Measurements from ENCODE around the gene ERC1. TPM values are rescaled to one million over a fixed set of nuclear protein-coding genes. Genes with fewer than 3 reads are reported as not detected.
"Not testable (repeated sequence)": the region's sequence is repeated elsewhere in the genome, so short reads cannot be mapped to it uniquely, and the experiment has no call there.

ERC1 gene
- total RNA-seq, 5 donors from 2014 or later (not counting 1 experiment from before 2014, with no cell fraction given) = 41.8 to 68.0 (median 46.5) TPM

DNA sequence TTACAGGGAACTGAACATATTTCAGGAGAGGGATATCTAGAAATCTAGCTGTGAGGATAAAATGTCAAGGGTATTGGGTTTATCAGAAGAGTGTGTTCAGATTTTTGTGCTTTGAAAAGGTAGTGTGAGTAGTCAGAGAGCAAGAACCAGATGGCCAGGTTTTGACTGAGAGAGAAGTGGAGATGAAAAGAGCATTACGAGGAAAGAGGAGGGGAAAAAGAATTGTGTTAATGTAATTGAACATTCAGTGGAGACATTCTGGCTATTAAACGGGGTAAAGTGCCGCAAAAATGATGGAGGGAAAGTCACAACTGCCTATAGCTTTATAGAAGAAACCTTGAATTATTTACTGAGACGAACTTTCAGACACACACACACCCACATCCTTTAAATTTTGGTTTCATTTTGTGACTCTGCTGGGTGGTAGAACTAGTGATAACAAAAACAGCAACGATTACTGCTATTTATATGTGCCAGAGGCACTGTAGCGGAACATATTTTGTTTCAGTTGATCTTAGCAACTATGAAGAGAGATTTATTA is 213.6 kb downstream of the ERC1 start:
- peak in 4 of 35 experiments; percentile 1 to 54 (median 10) for DNase-seq
- peak; percentile 86 to 93 (median 92) for ATAC-seq (replicated peaks in 1 of 4)
- Mint-ChIP-seq H3K9me3 (no peaks in the 10 kb centered on the region), H3K27me3 (no peaks in the 10 kb centered on the region), H3K4me3 (no peak overlapping the region), H3K4me1 (peaks cover 14 to 29% (median 19%) of the 10 kb centered on the region in 3 donors), H3K36me3 (peaks cover 7% of the 10 kb centered on the region), H3K27ac (no peak overlapping the region)
- WGBS (ENCODE audit: insufficient coverage) = 0% methylated on average over 1 of the region's 6 CpGs
- Histone ChIP-seq H3K27me3 (replicated peaks in 1 of 2; ENCODE audit: control insufficient read depth in 2 of 2, extremely low read depth in 1 of 2, insufficient read depth in 2 of 2, low read length in 1 of 2) (no peaks in the 10 kb centered on the region), H3K36me3 (ENCODE audit: control insufficient read depth in 2 of 2, extremely low read depth in 1 of 2, insufficient read depth in 1 of 2, low read length in 1 of 2) (no peaks in the 10 kb centered on the region), H3K4me1 (ENCODE audit: control insufficient read depth in 1 of 2, extremely low read depth in 1 of 2, insufficient read depth in 2 of 2, low read length in 2 of 2) (peaks cover 0 to 21% of the 10 kb centered on the region in 2 experiments), H3K4me3 (ENCODE audit: control insufficient read depth in 1 of 2, extremely low read depth in 1 of 2, low read length in 1 of 2) (peak overlapping the region; percentile 46 to 54), H3K9me3 (no peaks in the 10 kb centered on the region), H3K27ac (ENCODE audit: low read length) (peak overlapping the region; percentile 79)
- ChIA-PET CTCF (no interaction called here), POLR2A (interaction anchor here in 1 of 2 donors (0.5 kb wide), 1 partner anchor 72 kb away, joined by 3 read pairs; no protein-coding TSS in a partner anchor)

DNA sequence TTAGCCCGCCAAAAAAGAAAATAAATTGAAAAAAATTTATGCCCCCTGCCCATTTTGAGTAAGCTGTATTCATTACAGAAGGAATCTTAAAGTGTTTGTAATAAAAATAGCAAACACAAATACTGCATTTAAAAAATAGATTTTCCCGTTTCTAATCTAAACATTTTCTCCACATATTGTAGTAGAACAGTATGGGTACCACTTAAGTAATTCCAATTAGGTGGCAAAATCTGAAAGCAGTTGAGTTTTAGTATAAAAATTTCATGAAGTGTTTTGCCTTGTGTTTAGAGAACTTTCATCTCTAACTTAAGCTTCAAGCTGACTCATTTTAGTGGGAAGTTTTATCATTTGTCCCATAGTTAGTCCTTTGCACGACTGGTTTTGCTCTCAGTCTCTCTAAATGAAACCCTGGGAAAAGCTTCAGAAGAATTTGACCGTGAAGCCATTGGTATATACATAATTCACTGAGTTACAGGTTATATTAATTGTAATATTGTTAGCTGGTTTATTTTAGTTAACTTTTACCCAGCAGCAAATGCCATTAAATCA is 214.6 kb downstream of the ERC1 start:
- H3K4me1 Mint-ChIP-seq = peaks cover 12 to 24% (median 19%) of the 10 kb centered on the region in 3 donors
- 75% methylated on average over 1 of the region's 4 CpGs for WGBS (ENCODE audit: insufficient coverage)

DNA sequence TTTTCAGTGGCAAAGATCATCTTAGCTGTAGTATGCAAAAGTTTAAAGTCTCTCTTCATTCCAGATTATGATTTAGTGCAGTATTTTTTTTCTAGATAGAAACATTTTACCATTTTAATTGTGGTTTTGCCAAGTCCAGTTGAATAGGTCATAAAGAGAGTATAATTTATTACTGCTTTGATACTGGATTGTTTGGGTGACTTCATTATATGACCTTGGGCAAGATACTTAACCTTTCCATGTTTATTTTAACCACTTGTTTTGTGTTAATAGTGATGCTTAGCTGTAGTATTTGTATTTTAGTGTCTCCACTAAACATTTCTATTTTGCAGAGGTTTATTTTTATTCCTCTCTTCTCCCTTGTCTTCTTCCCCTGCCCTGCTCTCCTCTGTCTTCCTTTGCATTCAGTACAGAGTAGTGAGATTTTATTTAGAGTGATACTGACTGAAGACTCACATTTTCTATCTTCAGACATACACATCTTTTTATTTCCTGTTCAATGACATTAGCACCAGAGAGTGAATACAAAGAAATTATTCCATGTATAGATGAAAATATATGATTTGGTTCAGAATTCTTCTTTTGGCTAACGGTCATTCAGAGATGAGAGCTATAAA is 215.2 kb downstream of the ERC1 start:
- POLR2A ChIA-PET = no interaction called here
- H3K4me1 Mint-ChIP-seq = peaks cover 12 to 24% (median 17%) of the 10 kb centered on the region in 3 donors
- ATAC-seq (replicated peaks in 1 of 4) (no peak), DNase-seq (no peak)
- no CpG with 5 or more reads among the region's 1 CpG for WGBS (ENCODE audit: insufficient coverage)
- CTCF ChIA-PET = interaction anchor here (0.6 to 2.1 kb wide), 6 partner anchors 9 to 790 kb away, joined by 3 to 15 read pairs (median 3); no protein-coding TSS in a partner anchor
- peaks cover 7% of the 10 kb centered on the region for H3K36me3 Mint-ChIP-seq
- Histone ChIP-seq H3K9me3 (no peaks in the 10 kb centered on the region), H3K27me3 (replicated peaks in 1 of 2; ENCODE audit: control insufficient read depth in 2 of 2, extremely low read depth in 1 of 2, insufficient read depth in 2 of 2, low read length in 1 of 2) (no peaks in the 10 kb centered on the region), H3K4me3 (ENCODE audit: control insufficient read depth in 1 of 2, extremely low read depth in 1 of 2, low read length in 1 of 2) (no peak overlapping the region), H3K4me1 (ENCODE audit: control insufficient read depth in 1 of 2, extremely low read depth in 1 of 2, insufficient read depth in 2 of 2, low read length in 2 of 2) (peaks cover 0 to 21% of the 10 kb centered on the region in 2 experiments), H3K27ac (ENCODE audit: low read length) (no peak overlapping the region), H3K36me3 (ENCODE audit: control insufficient read depth in 2 of 2, extremely low read depth in 1 of 2, insufficient read depth in 1 of 2, low read length in 1 of 2) (no peaks in the 10 kb centered on the region)
- peak overlapping the region in 1 of 2 donors; percentile 27 for H3K27ac Mint-ChIP-seq
- no peaks in the 10 kb centered on the region for H3K27me3 Mint-ChIP-seq
- no peaks in the 10 kb centered on the region for H3K9me3 Mint-ChIP-seq
- H3K4me3 Mint-ChIP-seq = no peak overlapping the region

More for the DNA sequence above, 214.6 kb downstream of the ERC1 start:
- Histone ChIP-seq H3K36me3 (ENCODE audit: control insufficient read depth in 2 of 2, extremely low read depth in 1 of 2, insufficient read depth in 1 of 2, low read length in 1 of 2) (no peaks in the 10 kb centered on the region), H3K27ac (ENCODE audit: low read length) (no peak overlapping the region), H3K4me3 (ENCODE audit: control insufficient read depth in 1 of 2, extremely low read depth in 1 of 2, low read length in 1 of 2) (no peak overlapping the region), H3K9me3 (no peaks in the 10 kb centered on the region), H3K27me3 (replicated peaks in 1 of 2; ENCODE audit: control insufficient read depth in 2 of 2, extremely low read depth in 1 of 2, insufficient read depth in 2 of 2, low read length in 1 of 2) (no peaks in the 10 kb centered on the region), H3K4me1 (ENCODE audit: control insufficient read depth in 1 of 2, extremely low read depth in 1 of 2, insufficient read depth in 2 of 2, low read length in 2 of 2) (peaks cover 0 to 21% of the 10 kb centered on the region in 2 experiments)
- Mint-ChIP-seq H3K4me3 (peak overlapping the region in 1 of 3 donors; percentile 48), H3K27ac (peak overlapping the region; percentile 68 to 72), H3K27me3 (no peaks in the 10 kb centered on the region), H3K9me3 (no peaks in the 10 kb centered on the region), H3K36me3 (peaks cover 7% of the 10 kb centered on the region)
- POLR2A ChIA-PET = interaction anchor here in 1 of 2 donors (0.5 kb wide), 1 partner anchor 73 kb away, joined by 3 read pairs; no protein-coding TSS in a partner anchor
- CTCF ChIA-PET = interaction anchor here in 1 of 2 donors (0.6 to 2.1 kb wide), 4 partner anchors 10 to 798 kb away, joined by 3 to 15 read pairs (median 3); no protein-coding TSS in a partner anchor
- no peak for ATAC-seq (replicated peaks in 1 of 4)
- DNase-seq = no peak

DNA sequence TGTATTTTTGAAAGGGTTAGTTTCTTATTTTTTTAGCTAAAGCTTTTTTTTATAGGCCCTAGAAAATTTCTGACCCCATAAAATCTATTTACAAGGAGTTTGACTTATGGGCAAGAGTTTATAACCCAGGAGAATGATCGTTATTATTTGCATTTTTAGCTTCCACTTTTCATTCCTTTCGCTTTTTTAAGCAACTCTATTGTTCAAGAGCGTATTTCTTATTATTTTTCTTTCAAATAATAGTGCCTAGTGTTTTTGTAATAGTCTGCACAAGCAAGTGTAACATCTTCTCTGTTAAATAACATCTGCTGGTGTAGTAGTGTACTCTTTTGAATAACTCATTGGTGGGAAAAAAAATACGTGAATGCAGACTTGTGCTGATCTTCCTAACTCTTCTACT is 216.3 kb downstream of the ERC1 start:
- H3K4me1 ChIP-seq (ENCODE audit: control insufficient read depth in 1 of 2, extremely low read depth in 1 of 2, insufficient read depth in 2 of 2, low read length in 2 of 2) = peaks cover 0 to 14% of the 10 kb centered on the region in 2 experiments
- no peaks in the 10 kb centered on the region for H3K9me3 ChIP-seq
- Mint-ChIP-seq H3K27ac (no peak overlapping the region), H3K4me3 (no peak overlapping the region), H3K4me1 (peaks cover 8 to 15% (median 10%) of the 10 kb centered on the region in 3 donors), H3K9me3 (no peaks in the 10 kb centered on the region), H3K36me3 (peaks cover 9% of the 10 kb centered on the region), H3K27me3 (no peaks in the 10 kb centered on the region)
- no peaks in the 10 kb centered on the region for H3K36me3 ChIP-seq (ENCODE audit: control insufficient read depth in 2 of 2, extremely low read depth in 1 of 2, insufficient read depth in 1 of 2, low read length in 1 of 2)
- no CpG with 5 or more reads among the region's 4 CpGs for WGBS (ENCODE audit: insufficient coverage)
- H3K27ac ChIP-seq (ENCODE audit: low read length) = no peak overlapping the region
- ATAC-seq (replicated peaks in 1 of 4) = no peak
- ChIA-PET CTCF (interaction anchor here in 1 of 2 donors (1.5 to 2.1 kb wide), 2 partner anchors 29 to 89 kb away, joined by 3 to 15 read pairs; no protein-coding TSS in a partner anchor), POLR2A (no interaction called here)
- no peak for DNase-seq
- no peak overlapping the region for H3K4me3 ChIP-seq (ENCODE audit: control insufficient read depth in 1 of 2, extremely low read depth in 1 of 2, low read length in 1 of 2)
- H3K27me3 ChIP-seq (replicated peaks in 1 of 2; ENCODE audit: control insufficient read depth in 2 of 2, extremely low read depth in 1 of 2, insufficient read depth in 2 of 2, low read length in 1 of 2) = no peaks in the 10 kb centered on the region

DNA sequence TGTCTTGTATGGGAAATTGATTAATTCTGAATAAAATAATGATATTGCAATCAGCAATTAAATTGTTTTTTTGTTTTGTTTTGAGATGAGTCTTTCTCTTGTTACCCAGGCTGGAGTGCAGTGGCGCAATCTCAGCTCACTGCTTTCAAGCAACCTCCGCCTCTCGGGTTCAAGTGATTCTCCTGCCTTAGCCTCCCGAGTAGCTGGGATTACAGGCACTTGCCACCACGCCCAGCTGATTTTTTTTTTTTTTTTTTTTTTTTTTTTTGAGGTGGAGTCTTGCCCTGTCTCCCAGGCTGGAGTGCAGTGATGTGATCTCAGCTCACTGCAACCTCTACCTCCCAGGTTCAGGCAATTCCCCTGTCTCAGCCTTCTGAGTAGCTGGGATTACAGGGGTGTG is 217.7 kb downstream of the ERC1 start:
- CTCF ChIA-PET = interaction anchor here in 1 of 2 donors (1.3 kb wide), 1 partner anchor 91 kb away, joined by 4 read pairs; no protein-coding TSS in a partner anchor
- peaks cover 14% of the 10 kb centered on the region for H3K36me3 Mint-ChIP-seq
- WGBS (ENCODE audit: insufficient coverage) = no CpG with 5 or more reads among the region's 5 CpGs
- H3K27ac Mint-ChIP-seq; H3K27ac ChIP-seq (ENCODE audit: low read length); H3K9me3 Mint-ChIP-seq; DNase-seq; H3K4me3 Mint-ChIP-seq; ATAC-seq (replicated peaks in 1 of 4); POLR2A ChIA-PET; H3K9me3 ChIP-seq; H3K27me3 ChIP-seq (replicated peaks in 1 of 2; ENCODE audit: control insufficient read depth in 2 of 2, extremely low read depth in 1 of 2, insufficient read depth in 2 of 2, low read length in 1 of 2); H3K36me3 ChIP-seq (ENCODE audit: control insufficient read depth in 2 of 2, extremely low read depth in 1 of 2, insufficient read depth in 1 of 2, low read length in 1 of 2); H3K27me3 Mint-ChIP-seq; H3K4me3 ChIP-seq (ENCODE audit: control insufficient read depth in 1 of 2, extremely low read depth in 1 of 2, low read length in 1 of 2): not testable (repeated sequence)
- peaks cover 0 to 13% of the 10 kb centered on the region in 2 experiments for H3K4me1 ChIP-seq (ENCODE audit: control insufficient read depth in 1 of 2, extremely low read depth in 1 of 2, insufficient read depth in 2 of 2, low read length in 2 of 2)
- peaks cover 7 to 10% (median 9%) of the 10 kb centered on the region in 3 donors for H3K4me1 Mint-ChIP-seq

DNA sequence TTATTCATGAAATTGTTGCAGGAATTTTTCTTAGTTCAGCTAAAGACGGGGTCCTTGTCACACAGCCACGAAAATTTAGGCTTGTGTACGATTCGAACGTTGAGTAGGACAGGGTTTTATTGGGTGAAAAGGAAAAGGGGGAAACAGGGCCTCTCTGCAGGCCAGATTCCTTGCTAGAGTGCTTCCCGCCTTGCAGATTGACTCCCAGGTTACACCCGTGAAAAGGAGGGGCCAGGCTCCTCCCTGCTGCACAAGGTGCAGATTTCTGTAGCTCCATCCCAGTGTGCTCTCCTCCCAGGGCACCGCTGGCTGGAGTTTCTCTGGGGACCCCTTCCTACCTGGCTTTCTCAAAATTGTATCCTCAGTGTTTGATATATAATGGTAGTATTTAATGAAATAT is 221.5 kb downstream of the ERC1 start:
- WGBS (ENCODE audit: insufficient coverage) = 80% methylated on average over 4 of the region's 8 CpGs
- Mint-ChIP-seq H3K36me3 (peaks cover 17% of the 10 kb centered on the region), H3K4me3 (no peak overlapping the region), H3K27me3 (no peaks in the 10 kb centered on the region), H3K9me3 (no peaks in the 10 kb centered on the region), H3K27ac (no peak overlapping the region), H3K4me1 (peaks cover 0 to 4% (median 0%) of the 10 kb centered on the region in 3 donors)
- Histone ChIP-seq H3K36me3 (ENCODE audit: control insufficient read depth in 2 of 2, extremely low read depth in 1 of 2, insufficient read depth in 1 of 2, low read length in 1 of 2) (no peaks in the 10 kb centered on the region), H3K27me3 (replicated peaks in 1 of 2; ENCODE audit: control insufficient read depth in 2 of 2, extremely low read depth in 1 of 2, insufficient read depth in 2 of 2, low read length in 1 of 2) (no peaks in the 10 kb centered on the region), H3K4me3 (ENCODE audit: control insufficient read depth in 1 of 2, extremely low read depth in 1 of 2, low read length in 1 of 2) (no peak overlapping the region), H3K9me3 (no peaks in the 10 kb centered on the region), H3K27ac (ENCODE audit: low read length) (no peak overlapping the region), H3K4me1 (ENCODE audit: control insufficient read depth in 1 of 2, extremely low read depth in 1 of 2, insufficient read depth in 2 of 2, low read length in 2 of 2) (no peaks in the 10 kb centered on the region)
- ChIA-PET POLR2A (interaction anchor here in 1 of 2 donors (0.7 kb wide), 1 partner anchor 9 kb away, joined by 3 read pairs; no protein-coding TSS in a partner anchor), CTCF (interaction anchor here (0.5 to 1.7 kb wide), 3 partner anchors 94 to 129 kb away, joined by 3 to 9 read pairs (median 5); no protein-coding TSS in a partner anchor)
- no peak for DNase-seq
- no peak for ATAC-seq (replicated peaks in 1 of 4)

Data from T-cell (primary cell).